GM21423 (cell line): Measurements from ENCODE around the gene HGFAC.
"Not testable (repeated sequence)": the region's sequence is repeated elsewhere in the genome, so short reads cannot be mapped to it uniquely, and the experiment has no call there.

ENCODE experiments used
- ATAC-seq: cut with Tn5 transposase; IDR thresholded peaks from one replicate; pipeline ENCODE4 v1.9.1; 2021; ENCODE audit warnings: mild to moderate bottlenecking, moderate library complexity; ENCODE audit not compliant: unreplicated experiment

The HGFAC gene

GRCh38 chr4:3459156-3459555 lies 17.4 kb downstream of the HGFAC start:
- ATAC-seq = not testable (repeated sequence)

DNA sequence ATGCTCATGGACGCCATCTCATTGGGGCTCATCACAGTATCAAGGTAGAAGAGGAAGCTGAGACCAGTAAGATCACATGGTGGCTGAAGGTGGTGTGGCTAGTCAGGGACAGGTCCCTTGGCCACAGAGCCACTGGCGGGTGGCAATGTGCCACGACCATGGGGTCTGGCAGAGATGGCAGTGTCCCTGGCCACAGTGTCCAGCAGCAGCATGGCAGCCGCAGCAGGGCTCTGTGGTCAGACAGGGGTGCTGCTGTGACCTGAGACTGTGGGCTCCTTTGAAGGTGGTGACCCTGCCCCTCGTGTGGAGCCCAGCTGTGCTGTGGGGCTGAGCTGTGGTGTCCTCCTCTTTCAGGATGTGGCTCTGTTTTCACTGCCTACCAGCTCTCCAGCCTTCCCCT lies 19.2 kb downstream of the HGFAC start:
- no peak for ATAC-seq

DNA sequence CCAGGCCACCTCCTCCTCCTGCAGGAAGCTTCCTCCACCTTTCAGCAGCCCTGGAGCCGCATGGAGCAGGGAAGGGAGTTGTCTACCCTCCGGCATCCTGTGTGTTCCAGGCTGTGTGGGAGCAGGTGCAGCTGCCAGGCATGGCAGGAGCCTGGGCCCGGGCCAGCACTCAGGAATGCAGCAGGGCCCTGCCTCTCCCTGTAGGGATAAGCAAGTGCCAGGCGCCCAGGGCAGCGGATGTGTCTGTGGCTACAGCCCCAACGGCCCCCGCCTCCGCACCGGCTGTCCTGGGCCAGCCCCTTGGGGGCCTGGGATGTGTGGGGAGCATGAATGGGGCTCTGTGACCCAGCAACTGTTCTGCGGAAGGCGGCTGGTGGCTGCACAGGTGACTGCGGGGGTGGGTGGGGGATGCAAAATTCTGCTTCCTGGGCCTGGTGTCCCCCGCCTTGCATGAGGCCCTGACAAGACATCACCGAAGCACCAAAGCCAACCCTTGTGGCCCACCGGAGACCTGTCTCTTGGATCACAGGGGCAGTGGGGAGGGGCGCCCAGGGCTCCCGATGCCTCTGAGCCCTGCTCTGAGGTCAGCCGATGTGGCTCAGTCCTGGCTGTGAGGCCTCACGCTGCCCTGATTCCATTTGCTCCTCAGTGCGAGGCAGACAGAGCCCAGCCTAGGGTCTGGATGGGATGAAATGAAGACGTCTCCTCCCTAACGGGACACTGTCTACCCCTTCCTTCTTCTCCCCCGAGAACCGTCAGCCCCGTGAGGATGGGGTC lies 19.9 kb downstream of the HGFAC start:
- ATAC-seq = no peak

GRCh38 chr4:3462321-3462789 lies 20.6 kb downstream of the HGFAC start:
- no peak for ATAC-seq

- no peak for ATAC-seq
Measured at GRCh38 chr4:3462790-3463415, 21.1 kb downstream of the HGFAC start, which contains the start of gene DOK7. Gene DOK7, plus strand, starts transcription at chr4:3463306. Its CDS starts 70 bp downstream, at chr4:3463376.

DNA sequence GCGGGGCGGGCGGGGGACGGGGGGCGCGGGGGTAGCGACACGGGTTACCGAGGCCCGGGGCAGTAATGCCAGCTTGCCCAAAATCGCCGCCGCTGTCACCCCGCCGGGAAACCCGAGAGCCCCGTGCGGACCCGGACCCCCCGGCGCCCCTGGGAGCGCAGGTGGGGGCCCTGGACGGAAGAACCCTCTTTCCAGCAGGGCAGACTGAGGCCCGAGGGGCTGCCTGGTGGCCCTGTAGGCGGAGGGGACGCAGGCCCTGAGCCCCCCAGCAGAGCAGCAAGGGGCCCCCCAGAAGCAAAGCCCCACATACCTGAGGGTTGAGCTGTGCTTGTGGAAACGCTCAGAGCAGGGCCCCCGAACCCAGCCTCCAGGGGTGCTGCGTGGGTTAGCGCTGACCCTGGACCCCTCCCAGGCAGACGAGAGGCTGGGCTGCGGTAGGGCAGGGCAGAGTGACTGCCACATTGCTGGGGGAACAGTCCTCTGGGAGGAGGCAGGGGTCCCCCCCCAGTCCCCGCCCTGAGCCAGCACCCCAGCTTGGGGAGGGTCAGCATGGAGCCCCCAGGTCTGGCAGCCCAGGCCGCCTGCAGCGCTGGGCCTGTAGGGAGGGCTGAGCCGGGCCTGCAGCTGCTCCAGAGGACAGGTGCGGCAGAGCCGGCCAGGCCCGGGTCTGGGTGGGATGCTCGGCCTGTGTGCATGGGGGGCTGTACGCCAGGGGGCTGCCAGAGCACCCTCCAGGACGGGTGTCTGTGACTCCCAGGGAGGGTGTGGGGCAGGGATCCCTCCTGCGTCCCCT lies 22.0 kb downstream of the HGFAC start:
- ATAC-seq = no peak

- no peak for ATAC-seq
Measured at GRCh38 chr4:3464349-3464905, 22.7 kb downstream of the HGFAC start.

DNA sequence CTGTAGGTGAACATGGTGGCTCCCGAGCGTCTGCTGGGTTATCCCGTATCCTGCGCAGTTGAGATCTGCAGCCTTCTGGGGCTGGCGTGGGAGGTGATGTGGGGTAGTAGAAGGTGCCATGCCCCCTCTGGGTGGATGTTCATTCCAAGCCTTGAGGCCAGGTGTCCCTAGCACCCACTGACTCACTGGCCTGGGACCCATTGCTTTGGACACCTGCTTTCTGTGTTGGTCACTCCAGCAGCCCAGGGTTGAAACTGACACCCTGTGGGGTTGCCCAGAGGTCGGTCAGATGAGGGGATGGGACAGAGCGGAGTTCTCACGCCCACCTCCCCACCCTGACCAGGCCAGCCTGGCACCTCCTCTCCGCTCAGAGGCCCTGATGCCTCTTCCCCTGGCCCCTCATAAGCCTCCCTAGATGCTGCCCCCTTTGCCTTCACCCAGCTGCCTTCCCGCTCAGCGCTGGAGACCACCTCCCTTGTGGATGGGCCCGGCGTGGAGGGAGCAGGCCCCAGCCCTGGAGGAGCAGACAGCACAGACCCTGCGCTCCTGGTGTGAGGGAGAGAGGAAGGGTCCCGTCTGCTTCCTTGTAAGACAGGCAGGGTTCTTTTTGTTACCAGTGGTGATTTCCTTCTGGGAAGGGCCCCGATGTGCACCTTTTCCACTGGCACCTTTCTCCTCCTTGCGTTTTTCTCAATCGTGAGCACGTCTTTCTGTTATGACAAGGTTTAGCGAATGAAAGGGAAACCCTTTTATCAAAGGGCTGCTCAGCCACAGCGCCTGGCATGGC lies 23.3 kb downstream of the HGFAC start:
- no peak for ATAC-seq

DNA sequence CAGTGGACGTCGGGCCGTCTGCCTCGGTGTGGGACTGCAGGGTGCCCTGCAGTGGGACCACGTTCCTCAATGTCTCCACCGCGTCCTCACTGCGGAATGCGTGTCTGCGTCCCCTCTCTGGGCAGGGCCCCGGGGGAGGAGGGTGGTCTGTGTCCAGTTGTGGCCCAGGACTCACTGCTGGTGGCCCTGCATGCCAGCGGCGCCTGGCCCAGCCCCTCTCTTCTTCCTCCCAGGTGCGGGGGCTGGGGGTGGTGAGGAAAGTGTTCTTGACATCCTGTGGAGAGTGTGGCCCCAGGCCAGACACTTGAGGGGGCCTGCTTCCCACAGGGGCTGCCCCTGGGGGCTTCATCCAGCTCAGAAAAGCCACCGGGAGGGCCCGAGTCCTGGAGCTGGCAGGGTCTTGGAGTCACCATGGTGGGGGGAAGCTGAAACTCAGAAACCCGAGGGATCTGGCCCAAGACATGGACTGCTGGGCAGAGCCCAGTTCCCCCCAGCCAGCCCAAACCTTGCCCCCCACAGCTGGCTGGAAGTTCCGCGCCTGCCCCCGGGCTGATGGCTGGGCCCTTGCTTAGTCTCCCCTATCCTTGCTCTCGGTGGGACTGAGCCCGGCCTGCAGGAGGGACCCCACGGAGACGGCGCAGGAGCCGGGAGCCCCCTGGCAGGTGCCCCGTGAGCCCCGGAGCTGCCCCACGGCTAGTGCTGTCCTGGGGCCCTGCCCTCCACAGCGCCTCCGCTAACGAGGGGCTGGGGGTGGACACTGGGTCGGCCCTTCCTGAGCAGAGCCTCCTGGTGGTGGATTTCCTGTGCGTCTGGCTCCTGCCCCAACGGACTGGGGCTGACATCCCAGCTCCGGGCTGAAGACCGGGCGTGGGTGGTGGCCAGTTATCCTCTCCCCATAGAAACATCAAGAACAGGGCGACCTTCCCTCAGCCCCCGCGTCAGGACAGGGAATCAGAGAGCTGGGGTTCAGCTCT lies 24.2 kb downstream of the HGFAC start:
- ATAC-seq = no peak

GRCh38 chr4:3466691-3467600 lies 25.2 kb downstream of the HGFAC start:
- ATAC-seq = no peak

DNA sequence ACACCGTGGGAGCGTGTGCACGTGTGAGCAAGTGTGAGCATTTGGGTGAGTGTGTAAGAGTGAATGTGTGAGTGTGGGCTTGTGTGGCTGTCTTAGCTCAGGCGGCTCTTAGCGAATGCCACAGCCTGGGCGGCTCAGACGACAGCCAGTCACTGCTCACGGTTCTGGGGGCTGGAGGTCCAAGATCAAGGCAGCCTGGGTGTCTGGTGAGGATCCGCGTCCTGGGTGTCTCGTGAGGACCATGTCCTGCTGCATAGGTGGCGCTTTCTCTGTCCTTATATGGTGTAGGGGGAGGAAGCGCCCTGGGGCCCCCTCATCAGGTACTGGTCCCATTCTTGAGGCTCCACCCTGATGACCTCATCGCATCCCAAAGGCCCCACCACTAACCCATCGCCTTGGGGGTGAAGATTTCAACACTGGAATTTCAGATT lies 25.8 kb downstream of the HGFAC start:
- no peak for ATAC-seq

DNA sequence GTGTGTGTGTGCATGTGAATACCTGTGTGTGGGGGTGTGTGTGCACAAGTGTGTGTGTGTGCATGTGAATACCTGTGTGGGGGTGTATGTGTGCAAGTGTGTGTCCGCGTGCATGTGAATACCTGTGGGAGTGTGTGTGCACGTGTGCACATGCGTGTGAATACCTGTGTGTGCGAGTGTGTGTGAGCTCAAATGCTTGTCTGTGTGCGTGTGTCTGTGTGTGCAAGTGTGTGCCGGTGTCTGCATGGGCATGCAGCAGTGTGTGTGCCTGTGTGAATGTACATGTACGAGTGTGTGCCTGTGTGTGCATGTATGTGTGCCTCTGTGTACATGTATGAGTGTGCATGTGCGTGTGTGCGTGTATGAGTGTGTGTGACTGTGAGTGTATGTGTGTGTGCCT lies 26.4 kb downstream of the HGFAC start:
- no peak for ATAC-seq

DNA sequence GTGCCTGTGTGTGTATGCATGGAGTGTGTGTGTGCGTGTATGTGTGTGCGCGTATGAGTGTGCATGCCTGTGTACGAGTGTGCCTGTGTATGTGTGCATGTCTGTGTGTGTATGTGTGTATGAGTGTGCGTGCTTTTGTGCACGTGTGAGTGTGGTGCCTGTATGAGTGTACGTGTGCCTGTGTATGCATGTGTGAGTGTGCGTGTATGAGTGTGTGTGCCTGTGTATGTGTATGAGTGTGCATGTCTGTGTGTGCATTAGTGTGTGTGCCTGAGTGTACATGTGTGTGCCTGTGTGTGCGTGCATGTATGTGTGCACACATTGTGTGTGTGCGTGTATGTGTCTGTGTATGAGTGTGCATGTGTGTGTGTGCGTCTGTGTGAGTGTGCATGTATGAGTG lies 27.0 kb downstream of the HGFAC start:
- ATAC-seq = no peak

- no peak for ATAC-seq
Measured at GRCh38 chr4:3469386-3470243, 27.8 kb downstream of the HGFAC start.

DNA sequence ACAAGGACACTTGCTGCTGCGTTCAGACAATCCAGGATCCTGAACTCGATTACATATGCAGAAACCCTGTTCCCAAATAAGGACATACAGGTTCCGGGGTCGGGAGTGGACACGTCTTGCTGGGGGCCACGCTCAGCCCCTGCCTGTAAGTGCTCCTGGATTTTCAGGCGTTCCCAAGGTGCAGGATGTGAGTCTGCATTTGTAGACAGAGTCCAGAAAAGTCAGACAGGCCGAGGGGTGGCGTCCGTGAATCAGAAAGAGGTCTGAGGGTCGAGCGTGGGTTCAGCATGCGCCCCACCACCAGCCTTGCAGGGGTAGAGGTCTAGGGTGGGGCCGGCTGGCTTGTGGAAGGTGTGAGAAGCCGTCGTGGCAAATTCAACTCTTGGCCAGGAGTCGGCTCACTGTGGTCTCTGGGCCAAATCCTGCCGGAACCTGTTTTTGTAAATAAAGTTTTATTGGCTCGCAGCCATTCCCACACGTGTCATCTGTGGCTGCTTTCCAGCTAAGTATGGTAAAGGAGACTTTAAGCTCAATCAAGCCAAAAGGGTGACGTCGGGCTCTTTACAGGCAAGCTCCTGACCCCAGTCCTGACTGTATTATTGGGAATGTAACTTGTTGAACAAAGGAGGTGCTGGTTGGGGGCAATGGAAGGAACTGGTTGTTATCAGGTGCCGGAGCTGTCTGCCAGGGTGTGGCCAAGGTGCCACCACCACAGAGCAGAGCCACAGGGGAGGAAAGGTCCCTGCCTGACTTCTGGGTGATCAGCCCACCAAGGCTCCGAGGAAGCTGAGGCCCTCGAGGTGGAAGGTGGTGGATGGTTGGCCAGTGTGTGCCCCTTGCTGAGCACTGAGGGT lies 28.7 kb downstream of the HGFAC start:
- no peak for ATAC-seq

GRCh38 chr4:3471098-3471760 lies 29.5 kb downstream of the HGFAC start:
- ATAC-seq = no peak
